ENCODE results near the gene CEP350.

CEP350 gene

DNA sequence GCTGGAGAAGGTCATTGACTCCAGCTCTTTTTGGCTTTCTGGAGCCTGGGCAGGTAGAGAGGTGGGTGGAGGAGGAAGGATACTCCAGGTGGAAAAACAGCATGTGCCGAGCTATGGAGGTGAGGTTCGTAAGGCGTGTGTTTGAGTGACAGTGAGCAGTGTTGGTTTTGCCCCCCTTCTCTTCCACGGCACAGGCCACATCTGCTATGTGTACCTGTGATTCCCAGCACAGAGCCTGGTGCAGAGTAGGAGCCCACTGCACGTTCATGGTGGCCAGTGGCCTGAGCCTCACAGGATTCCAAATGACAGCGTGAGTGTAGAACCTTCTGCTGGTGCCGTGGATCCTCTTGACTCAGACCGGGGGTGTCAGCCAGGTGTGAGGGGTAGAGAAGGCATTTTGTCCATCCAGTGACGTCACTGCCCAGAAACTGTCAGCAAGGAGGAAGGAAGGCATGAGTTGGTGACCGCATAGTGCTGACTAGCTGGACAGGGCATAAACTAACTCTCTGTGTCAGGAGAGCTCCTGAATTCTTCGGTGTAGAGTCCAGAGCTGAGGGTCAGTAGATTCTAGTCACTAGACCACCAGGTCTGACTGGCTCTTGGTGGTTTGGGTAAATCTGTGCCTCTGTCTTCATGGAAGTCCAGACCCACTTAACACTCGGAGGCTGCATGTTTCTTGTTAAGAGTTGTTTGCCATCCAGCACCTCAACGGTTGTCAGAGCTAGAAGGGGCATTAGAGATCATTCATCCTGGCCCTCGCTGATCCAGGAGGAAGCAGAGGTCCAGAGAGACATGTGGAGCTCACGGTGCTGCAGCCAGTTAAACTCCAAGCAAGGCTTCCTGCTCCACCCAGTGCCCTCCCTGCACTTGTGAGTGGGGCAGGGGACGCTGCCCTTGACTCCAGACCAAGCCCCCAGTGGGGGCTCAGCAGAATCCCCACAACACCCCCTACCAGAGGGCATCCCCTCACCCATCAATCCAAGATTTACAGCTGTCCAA, 203.8 kb downstream of the CEP350 start:
- no peak for DNase-seq (ENCODE audit: low spot score)

DNA sequence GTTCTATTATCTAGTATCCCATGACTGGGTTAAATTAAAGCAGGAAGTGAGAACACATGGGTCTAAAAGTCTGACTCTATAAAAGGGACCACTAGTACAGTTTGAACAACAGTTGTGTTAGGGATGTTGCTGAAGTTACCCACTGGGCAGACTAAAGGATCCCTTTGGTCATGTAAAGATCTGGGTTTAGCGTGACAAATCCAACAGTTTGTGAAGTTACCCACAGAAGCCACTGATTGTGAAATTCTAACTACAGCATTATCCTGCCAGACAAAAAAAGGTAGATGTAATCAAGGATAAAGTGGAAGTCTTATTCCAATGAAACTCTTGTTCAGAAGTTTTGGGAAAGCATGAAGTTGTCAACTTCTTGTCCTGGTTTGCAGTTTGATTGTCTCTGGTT, 205.7 kb downstream of the CEP350 start:
- no peak for DNase-seq (ENCODE audit: low spot score)

- DNase-seq (ENCODE audit: low spot score), result no peak
These were observed 208.4 kb downstream of the CEP350 start for GRCh38 chr1:180163041-180163440.

All from iPS-NIHi11 (cell line).